SK-N-SH treated with all-trans-retinoic acid at 6 μM for 48 hours (cell line): ENCODE results near the gene TRMT61A.

Experiments used
- ATAC-seq: fragments of 200-7000 bp; cut with Tn5 transposase; 3 replicates; pipeline ENCODE4 v1.9.1; 2020; ENCODE audit warnings: mild to moderate bottlenecking, moderate library complexity
- ARNTL ChIP-seq: fragments of 450-650 bp; formaldehyde crosslinking; IDR thresholded peaks from 2 replicates; pipeline ENCODE4 v1.5.0; 2020; ENCODE audit warnings: low read depth, mild to moderate bottlenecking, moderate library complexity, borderline replicate concordance
- BACH2 ChIP-seq: fragments of 250-450 bp; sonication (Bioruptor Pico); IDR thresholded peaks from 2 replicates; pipeline ENCODE4 v1.9.0; 2021; ENCODE audit warnings: mild to moderate bottlenecking, borderline replicate concordance
- CSDC2 ChIP-seq: fragments of 250-450 bp; sonication (Bioruptor Pico); IDR thresholded peaks from 2 replicates; pipeline ENCODE4 v1.5.0; 2020; ENCODE audit warnings: mild to moderate bottlenecking, moderate library complexity
- ESRRG ChIP-seq: fragments of 250-450 bp; sonication (Bioruptor Pico); IDR thresholded peaks from 2 replicates; pipeline ENCODE4 v1.6.1; 2021; ENCODE audit warnings: mild to moderate bottlenecking
- ISL1 ChIP-seq: fragments of 250-450 bp; sonication (Bioruptor Pico); IDR thresholded peaks from 2 replicates; pipeline ENCODE4 v2.1.2; 2022; ENCODE audit warnings: mild to moderate bottlenecking, moderate library complexity
- RARB ChIP-seq: fragments of 250-450 bp; sonication (Bioruptor Pico); IDR thresholded peaks from 2 replicates; pipeline ENCODE4 v1.8.0; 2021; ENCODE audit warnings: mild to moderate bottlenecking, moderate library complexity
- SNAI2 ChIP-seq: fragments of 250-450 bp; sonication (Bioruptor Pico); IDR thresholded peaks from 2 replicates; pipeline ENCODE4 v1.5.0; 2020; ENCODE audit warnings: mild to moderate bottlenecking, moderate library complexity
- TCF4 ChIP-seq: fragments of 250-450 bp; sonication (Bioruptor Pico); IDR thresholded peaks from 2 replicates; pipeline ENCODE4 v1.8.0; 2021; ENCODE audit warnings: mild to moderate bottlenecking, moderate library complexity, borderline replicate concordance
- ZC3H10 ChIP-seq: fragments of 250-450 bp; sonication (Bioruptor Pico); IDR thresholded peaks from 2 replicates; pipeline ENCODE4 v1.5.1; 2021; ENCODE audit warnings: mild to moderate bottlenecking, moderate library complexity
- ZFP3 ChIP-seq: fragments of 250-450 bp; sonication (Bioruptor Pico); IDR thresholded peaks from 2 replicates; pipeline ENCODE4 v1.5.0; 2020; ENCODE audit warnings: mild to moderate bottlenecking, moderate library complexity
- ZNF565 ChIP-seq: fragments of 450-650 bp; formaldehyde crosslinking; conservative IDR thresholded peaks from 2 replicates; pipeline ENCODE4 v1.5.0; 2020; ENCODE audit warnings: low read depth, mild to moderate bottlenecking, moderate library complexity
- ZNF70 ChIP-seq: fragments of 450-650 bp; formaldehyde crosslinking; IDR thresholded peaks from 2 replicates; pipeline ENCODE4 v1.5.0; 2020; ENCODE audit warnings: mild to moderate bottlenecking, moderate library complexity
- ZNF8 ChIP-seq: fragments of 450-650 bp; formaldehyde crosslinking; IDR thresholded peaks from 2 replicates; pipeline ENCODE4 v1.5.0; 2020; ENCODE audit warnings: mild to moderate bottlenecking, moderate library complexity
- TF ChIP-seq, protein P1 (sequence below): fragments of 250-450 bp; sonication (Bioruptor Pico); IDR thresholded peaks from 2 replicates; pipeline ENCODE4 v1.5.0; 2020; ENCODE audit warnings: mild to moderate bottlenecking, moderate library complexity
- TF ChIP-seq, protein P2 (sequence below): fragments of 250-450 bp; sonication (Bioruptor Pico); IDR thresholded peaks from 2 replicates; pipeline ENCODE4 v1.8.0; 2020; ENCODE audit warnings: mild to moderate bottlenecking, moderate library complexity, borderline replicate concordance

TRMT61A gene

DNA sequence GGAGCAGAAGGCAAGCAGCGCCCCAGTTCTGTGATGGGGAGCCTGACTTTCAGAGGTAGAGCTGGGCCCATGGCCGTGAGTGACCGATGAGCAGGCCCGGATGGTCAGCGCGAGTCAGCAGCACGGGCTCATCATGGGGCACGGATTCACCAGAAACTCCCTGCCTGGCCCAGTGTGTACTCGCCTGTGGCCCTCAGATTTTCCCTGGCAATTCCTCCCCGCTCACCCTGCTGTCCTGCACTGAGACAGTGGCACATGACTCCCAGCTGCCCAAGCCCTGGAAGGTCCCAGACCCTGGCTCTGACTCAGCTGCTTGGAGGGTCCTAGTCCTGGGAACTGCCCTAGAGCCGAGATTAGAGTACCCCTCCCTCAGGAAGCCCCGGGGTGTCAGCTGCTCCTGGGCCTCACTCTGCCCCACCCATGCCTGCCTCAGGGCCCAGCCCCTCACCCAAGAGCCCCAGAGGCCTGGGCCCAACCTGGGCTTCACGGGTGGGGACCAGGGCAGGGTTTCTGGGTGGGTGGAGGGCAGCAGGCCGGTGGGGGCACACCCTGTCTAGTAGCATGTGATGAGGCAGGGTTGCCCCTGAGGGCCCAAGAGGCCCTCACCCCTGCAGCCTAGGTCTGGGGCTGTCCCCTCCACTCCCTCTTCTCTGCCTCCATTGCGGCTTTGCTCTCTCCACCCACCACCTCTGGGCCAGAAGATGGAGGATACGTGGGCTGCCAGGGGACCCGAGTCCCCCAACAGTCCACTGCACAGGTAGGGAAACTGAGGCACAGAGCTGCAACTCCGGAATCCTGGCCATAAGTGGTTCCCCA is 8.4 kb downstream of the TRMT61A start (continued):
- TF ChIP-seq ZNF70 (no peak), RARB (no peak), ZFP3 (CRISPR knock-in tag) (no peak), ZNF8 (CRISPR knock-in tag) (no peak)

DNA sequence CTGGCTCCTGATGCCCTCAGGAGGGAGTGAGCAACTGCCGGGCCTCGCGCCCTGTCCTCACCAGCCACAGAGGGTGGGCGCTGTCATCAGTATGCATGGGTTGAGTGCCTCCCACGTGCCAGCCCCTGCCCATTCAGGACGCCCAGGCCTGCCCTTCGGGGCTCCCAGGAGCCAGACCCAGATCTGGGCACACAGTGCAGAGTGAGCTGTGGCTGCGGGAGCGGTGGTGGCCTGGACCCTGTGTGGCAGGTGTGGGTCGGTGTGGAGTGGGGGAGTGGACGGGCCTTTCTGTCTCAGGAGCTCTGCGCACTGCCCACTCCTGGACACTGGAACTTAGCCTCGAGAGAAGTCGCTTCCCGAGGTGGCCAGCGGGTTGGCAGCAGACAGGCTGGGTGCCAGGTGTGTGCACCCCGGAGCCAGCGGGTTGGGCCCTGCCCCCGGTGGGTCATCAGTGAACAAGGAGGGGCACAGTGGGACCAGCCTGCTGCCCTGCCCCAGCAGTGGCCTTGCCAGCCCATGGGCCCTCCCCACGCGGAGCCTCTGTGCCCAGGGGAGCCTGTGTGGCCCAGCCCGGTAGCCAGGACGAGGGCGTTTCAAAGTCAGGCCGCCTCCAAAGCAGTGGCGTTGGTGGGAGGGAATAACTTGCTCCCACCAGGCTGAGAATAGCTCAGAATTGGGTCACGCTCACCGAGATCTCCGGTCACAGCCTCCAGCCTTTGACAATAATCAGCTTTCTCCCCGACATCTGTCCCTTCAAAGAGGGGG is 9.5 kb downstream of the TRMT61A start:
- no peak for TF ChIP-seq ZC3H10 (CRISPR knock-in tag)
- no peak for TF ChIP-seq ZFP3 (CRISPR knock-in tag)
- no peak for TF ChIP-seq ZNF565 (CRISPR knock-in tag)
- no peak for TF ChIP-seq ARNTL
- TF ChIP-seq SNAI2 (CRISPR knock-in tag), result no peak
- TF ChIP-seq TCF4 (CRISPR knock-in tag), result no peak
- no peak for TF ChIP-seq CSDC2 (CRISPR knock-in tag)
- TF ChIP-seq, protein P1, sequence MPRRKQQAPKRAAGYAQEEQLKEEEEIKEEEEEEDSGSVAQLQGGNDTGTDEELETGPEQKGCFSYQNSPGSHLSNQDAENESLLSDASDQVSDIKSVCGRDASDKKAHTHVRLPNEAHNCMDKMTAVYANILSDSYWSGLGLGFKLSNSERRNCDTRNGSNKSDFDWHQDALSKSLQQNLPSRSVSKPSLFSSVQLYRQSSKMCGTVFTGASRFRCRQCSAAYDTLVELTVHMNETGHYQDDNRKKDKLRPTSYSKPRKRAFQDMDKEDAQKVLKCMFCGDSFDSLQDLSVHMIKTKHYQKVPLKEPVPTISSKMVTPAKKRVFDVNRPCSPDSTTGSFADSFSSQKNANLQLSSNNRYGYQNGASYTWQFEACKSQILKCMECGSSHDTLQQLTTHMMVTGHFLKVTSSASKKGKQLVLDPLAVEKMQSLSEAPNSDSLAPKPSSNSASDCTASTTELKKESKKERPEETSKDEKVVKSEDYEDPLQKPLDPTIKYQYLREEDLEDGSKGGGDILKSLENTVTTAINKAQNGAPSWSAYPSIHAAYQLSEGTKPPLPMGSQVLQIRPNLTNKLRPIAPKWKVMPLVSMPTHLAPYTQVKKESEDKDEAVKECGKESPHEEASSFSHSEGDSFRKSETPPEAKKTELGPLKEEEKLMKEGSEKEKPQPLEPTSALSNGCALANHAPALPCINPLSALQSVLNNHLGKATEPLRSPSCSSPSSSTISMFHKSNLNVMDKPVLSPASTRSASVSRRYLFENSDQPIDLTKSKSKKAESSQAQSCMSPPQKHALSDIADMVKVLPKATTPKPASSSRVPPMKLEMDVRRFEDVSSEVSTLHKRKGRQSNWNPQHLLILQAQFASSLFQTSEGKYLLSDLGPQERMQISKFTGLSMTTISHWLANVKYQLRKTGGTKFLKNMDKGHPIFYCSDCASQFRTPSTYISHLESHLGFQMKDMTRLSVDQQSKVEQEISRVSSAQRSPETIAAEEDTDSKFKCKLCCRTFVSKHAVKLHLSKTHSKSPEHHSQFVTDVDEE (CRISPR knock-in tag), result no peak
- TF ChIP-seq ESRRG (CRISPR knock-in tag), result no peak
- TF ChIP-seq RARB, result no peak
- no peak for TF ChIP-seq ZNF8 (CRISPR knock-in tag)
- TF ChIP-seq, protein P2, sequence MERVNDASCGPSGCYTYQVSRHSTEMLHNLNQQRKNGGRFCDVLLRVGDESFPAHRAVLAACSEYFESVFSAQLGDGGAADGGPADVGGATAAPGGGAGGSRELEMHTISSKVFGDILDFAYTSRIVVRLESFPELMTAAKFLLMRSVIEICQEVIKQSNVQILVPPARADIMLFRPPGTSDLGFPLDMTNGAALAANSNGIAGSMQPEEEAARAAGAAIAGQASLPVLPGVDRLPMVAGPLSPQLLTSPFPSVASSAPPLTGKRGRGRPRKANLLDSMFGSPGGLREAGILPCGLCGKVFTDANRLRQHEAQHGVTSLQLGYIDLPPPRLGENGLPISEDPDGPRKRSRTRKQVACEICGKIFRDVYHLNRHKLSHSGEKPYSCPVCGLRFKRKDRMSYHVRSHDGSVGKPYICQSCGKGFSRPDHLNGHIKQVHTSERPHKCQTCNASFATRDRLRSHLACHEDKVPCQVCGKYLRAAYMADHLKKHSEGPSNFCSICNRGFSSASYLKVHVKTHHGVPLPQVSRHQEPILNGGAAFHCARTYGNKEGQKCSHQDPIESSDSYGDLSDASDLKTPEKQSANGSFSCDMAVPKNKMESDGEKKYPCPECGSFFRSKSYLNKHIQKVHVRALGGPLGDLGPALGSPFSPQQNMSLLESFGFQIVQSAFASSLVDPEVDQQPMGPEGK (CRISPR knock-in tag), result no peak
- TF ChIP-seq ZNF70, result no peak
- no peak for TF ChIP-seq BACH2 (CRISPR knock-in tag)
- TF ChIP-seq ISL1, result no peak
- ATAC-seq, result peak; percentile 1; the same call in 2 of the 3 replicates

DNA sequence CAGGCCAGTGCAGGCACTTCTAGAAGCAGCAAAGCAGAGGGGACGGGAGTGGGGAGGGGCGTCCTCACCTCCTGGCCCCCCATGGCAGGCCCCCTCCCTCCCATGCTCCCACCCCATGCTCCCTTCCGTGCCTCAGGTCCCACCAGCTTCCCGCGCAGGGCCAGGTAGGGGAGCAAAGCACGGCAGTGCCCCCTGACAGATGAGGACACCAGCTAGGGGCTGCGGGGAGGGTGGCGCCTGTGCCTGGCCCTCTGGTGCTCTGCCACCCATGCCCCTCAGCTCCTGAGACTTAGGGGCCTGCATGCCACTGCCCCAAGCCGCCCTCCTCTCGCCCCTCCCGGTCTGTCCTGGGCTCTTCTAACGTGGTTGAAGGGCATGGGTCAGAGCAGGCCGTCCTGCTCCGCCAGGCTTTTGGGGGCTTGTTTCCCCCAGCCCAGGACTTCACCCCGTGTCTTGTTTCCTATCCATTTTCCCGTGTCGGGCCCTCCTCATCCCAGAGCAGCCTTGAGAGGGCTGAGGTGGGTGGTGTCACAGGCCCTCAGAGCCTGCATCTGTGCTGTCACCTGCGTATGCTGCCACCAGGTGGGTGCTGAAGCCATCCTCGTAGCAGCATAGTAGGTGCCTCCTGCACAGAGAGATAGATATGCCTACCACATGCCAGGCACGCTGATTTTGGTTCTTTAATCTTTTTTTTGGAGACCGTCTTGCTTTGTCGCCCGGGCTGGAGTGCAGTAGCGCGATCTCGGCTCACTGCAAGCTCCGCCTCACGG is 10.2 kb downstream of the TRMT61A start:
- ATAC-seq, result no peak
- TF ChIP-seq, protein P2 (CRISPR knock-in tag), result no peak

DNA sequence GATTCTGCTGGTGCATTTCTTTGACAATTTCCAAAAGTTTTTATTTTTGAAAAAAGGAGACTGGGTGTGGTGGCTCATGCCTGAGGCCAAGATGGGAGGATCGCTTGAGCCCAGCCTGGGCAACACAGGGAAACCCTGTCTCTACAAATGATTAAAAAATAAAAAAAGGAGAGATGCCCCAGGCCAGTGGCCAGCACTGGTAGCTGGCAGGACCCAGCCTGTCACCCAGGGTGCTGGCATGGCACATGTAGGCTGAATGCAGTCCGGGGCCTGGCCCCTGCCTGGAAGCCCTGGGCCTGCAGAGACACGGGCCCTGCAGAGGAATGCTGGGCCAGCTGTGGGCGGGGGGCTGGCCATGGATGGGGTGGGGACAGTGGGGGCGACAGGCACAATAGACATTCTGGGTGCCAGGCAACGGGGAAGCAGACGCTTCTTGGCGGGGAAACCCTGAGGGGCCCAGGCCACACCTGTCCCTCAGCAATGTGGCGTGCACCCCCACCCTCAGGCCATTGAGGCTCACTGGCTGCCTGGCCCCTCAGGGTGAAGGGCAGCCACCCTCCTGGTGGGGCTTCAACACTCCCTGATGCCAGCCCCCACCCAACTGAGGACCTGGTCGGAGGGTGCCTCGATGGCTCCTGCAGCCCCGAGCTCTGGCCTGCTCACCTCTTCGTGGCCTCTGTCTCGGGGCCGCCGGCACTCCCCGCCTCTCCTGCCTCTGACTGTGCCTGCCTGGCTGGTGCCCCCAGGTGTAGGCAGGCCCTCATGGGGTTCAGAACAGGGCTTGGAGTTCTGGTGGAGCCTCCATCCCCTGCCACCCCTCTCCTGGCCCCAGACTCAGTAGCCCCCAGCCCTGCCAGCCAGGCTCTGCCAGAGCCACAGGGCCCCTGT is 12.1 kb downstream of the TRMT61A start:
- TF ChIP-seq ZNF565 (CRISPR knock-in tag) (no peak), ESRRG (CRISPR knock-in tag) (no peak), ZNF8 (CRISPR knock-in tag) (no peak)
- ATAC-seq, result peak; percentile 19
